ENCODE results near the gene FAT1. TPM values are rescaled to one million over a fixed set of nuclear protein-coding genes. Genes with fewer than 3 reads are reported as not detected.

Gene FAT1
- total RNA-seq, 1 experiment from 2014 or later, result 172 TPM

DNA sequence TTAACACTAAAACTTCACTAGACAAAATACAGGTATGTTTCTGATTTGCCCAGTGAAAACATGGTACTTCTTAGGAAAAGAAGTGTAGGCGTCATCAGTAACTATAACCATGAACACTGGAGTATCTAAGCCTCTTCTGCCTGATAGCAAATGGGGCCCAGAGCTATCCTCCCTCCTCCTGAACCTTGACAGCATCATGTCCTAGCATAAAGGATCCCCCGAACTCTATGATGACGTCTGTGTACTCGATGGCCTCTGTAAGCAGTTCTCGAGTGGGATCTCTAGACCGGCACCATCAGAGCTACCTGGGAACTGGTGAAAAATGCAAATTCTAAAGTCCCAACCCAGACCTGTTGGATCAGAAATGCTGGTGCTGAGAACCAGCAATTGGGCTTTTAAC lies 132.0 kb downstream of the FAT1 start:
- peaks cover 2% of the 10 kb centered on the region; the same call in 1 of the 2 replicates for H3K4me1 Mint-ChIP-seq
- CTCF ChIA-PET, result interaction anchor here (0.5 kb wide), 1 partner anchor 16 kb away, joined by 3 read pairs; no protein-coding TSS in a partner anchor
- no peaks in the 10 kb centered on the region for H3K27me3 Mint-ChIP-seq (ENCODE audit: low read depth)
- no peak for ATAC-seq
- no peak for DNase-seq (ENCODE audit: low spot score)
- H3K9me3 Mint-ChIP-seq, result no peaks in the 10 kb centered on the region
- no peak overlapping the region for H3K4me3 Mint-ChIP-seq
- TF ChIP-seq SMAD4 (CRISPR knock-in tag; IDR thresholded peaks at IDR 0.05) (no peak), ZNF121 (CRISPR knock-in tag; IDR thresholded peaks at IDR 0.05) (no peak), ZNF423 (CRISPR knock-in tag; IDR thresholded peaks at IDR 0.05) (no peak), ZNF138 (CRISPR knock-in tag; conservative IDR thresholded peaks at IDR 0.05) (no peak)
- peaks cover 55% of the 10 kb centered on the region for H3K36me3 Mint-ChIP-seq
- POLR2A ChIA-PET, result no interaction called here
- no peak overlapping the region for H3K27ac Mint-ChIP-seq

DNA sequence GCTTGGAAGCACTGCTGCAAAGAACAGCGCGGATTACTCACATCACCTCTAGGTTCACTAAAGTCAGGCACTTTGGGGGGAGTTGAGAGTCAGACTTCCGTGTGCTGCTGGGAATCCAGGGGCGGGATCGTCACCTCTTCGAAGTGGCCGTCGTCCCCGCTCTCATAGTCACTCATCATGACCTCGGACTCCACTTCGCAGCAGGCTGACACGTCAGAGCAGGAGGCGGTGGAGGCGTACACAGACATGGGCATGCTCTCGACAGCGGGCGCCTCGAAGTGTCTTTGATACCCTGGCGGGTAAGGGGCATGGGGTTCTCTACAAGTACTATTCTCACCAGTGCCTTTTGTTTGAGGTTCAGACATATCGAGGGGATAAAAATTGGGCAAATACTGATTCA lies 135.2 kb downstream of the FAT1 start:
- no peak for TF ChIP-seq GTF2I (CRISPR knock-in tag; conservative IDR thresholded peaks at IDR 0.05)
- TF ChIP-seq ESRRA (CRISPR knock-in tag; IDR thresholded peaks at IDR 0.05; ENCODE audit: borderline replicate concordance), result no peak
- TF ChIP-seq, protein P1, sequence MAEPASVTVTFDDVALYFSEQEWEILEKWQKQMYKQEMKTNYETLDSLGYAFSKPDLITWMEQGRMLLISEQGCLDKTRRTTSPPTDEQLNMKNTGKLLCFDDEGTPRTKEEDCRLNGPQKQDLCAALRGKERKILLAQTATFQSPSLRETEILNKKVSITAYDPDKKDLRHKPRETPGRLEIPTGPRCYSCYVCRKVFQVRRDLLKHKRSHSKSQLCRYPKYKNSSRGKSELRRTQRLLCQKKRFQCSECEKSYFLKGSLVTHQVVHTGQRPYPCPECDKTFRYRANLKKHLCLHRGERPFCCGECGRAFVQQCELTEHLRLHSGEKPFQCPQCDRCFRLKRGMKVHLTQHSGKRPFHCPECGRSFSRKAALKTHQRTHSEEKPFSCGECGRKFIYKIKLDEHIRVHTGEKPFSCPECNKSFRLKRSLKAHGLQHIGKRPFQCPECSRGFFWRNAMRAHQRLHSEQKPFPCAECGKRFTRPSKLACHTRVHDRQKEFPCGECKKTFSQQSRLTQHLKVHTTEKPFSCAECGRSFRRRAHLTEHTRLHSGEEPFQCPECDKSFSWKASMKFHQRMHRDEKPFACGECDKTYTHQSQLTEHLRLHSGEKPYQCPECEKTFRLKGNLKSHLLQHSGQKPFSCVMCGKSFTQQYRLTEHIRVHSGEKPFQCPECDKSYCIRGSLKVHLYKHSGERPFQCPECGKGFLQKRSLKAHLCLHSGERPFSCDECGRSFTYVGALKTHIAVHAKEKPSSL (CRISPR knock-in tag; conservative IDR thresholded peaks at IDR 0.05), result no peak
- no peak for TF ChIP-seq SOX15 (CRISPR knock-in tag; IDR thresholded peaks at IDR 0.05)
- no peak for TF ChIP-seq ZNF317 (CRISPR knock-in tag; IDR thresholded peaks at IDR 0.05; ENCODE audit: borderline replicate concordance, low read depth)
- TF ChIP-seq, protein P2, sequence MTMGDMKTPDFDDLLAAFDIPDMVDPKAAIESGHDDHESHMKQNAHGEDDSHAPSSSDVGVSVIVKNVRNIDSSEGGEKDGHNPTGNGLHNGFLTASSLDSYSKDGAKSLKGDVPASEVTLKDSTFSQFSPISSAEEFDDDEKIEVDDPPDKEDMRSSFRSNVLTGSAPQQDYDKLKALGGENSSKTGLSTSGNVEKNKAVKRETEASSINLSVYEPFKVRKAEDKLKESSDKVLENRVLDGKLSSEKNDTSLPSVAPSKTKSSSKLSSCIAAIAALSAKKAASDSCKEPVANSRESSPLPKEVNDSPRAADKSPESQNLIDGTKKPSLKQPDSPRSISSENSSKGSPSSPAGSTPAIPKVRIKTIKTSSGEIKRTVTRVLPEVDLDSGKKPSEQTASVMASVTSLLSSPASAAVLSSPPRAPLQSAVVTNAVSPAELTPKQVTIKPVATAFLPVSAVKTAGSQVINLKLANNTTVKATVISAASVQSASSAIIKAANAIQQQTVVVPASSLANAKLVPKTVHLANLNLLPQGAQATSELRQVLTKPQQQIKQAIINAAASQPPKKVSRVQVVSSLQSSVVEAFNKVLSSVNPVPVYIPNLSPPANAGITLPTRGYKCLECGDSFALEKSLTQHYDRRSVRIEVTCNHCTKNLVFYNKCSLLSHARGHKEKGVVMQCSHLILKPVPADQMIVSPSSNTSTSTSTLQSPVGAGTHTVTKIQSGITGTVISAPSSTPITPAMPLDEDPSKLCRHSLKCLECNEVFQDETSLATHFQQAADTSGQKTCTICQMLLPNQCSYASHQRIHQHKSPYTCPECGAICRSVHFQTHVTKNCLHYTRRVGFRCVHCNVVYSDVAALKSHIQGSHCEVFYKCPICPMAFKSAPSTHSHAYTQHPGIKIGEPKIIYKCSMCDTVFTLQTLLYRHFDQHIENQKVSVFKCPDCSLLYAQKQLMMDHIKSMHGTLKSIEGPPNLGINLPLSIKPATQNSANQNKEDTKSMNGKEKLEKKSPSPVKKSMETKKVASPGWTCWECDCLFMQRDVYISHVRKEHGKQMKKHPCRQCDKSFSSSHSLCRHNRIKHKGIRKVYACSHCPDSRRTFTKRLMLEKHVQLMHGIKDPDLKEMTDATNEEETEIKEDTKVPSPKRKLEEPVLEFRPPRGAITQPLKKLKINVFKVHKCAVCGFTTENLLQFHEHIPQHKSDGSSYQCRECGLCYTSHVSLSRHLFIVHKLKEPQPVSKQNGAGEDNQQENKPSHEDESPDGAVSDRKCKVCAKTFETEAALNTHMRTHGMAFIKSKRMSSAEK (CRISPR knock-in tag; IDR thresholded peaks at IDR 0.05; ENCODE audit: borderline replicate concordance), result no peak
- no peak for TF ChIP-seq GRHL2 (CRISPR knock-in tag; IDR thresholded peaks at IDR 0.05; ENCODE audit: insufficient replicate concordance, severe bottlenecking)
- TF ChIP-seq, protein P3, sequence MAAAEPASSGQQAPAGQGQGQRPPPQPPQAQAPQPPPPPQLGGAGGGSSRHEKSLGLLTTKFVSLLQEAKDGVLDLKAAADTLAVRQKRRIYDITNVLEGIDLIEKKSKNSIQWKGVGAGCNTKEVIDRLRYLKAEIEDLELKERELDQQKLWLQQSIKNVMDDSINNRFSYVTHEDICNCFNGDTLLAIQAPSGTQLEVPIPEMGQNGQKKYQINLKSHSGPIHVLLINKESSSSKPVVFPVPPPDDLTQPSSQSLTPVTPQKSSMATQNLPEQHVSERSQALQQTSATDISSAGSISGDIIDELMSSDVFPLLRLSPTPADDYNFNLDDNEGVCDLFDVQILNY (CRISPR knock-in tag; IDR thresholded peaks at IDR 0.05), result no peak
- TF ChIP-seq NFYB (CRISPR knock-in tag; conservative IDR thresholded peaks at IDR 0.05; ENCODE audit: low read depth), result no peak
- TF ChIP-seq, protein P4, sequence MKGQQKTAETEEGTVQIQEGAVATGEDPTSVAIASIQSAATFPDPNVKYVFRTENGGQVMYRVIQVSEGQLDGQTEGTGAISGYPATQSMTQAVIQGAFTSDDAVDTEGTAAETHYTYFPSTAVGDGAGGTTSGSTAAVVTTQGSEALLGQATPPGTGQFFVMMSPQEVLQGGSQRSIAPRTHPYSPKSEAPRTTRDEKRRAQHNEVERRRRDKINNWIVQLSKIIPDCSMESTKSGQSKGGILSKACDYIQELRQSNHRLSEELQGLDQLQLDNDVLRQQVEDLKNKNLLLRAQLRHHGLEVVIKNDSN (CRISPR knock-in tag; IDR thresholded peaks at IDR 0.05), result no peak
- TF ChIP-seq EMX1 (CRISPR knock-in tag; IDR thresholded peaks at IDR 0.05), result no peak
- no peak for TF ChIP-seq GABPB1 (CRISPR knock-in tag; IDR thresholded peaks at IDR 0.05)
- TF ChIP-seq, protein P5, sequence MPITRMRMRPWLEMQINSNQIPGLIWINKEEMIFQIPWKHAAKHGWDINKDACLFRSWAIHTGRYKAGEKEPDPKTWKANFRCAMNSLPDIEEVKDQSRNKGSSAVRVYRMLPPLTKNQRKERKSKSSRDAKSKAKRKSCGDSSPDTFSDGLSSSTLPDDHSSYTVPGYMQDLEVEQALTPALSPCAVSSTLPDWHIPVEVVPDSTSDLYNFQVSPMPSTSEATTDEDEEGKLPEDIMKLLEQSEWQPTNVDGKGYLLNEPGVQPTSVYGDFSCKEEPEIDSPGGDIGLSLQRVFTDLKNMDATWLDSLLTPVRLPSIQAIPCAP (CRISPR knock-in tag; IDR thresholded peaks at IDR 0.05), result no peak
- TF ChIP-seq ZBTB21 (CRISPR knock-in tag; IDR thresholded peaks at IDR 0.05; ENCODE audit: borderline replicate concordance), result no peak
- TF ChIP-seq, protein P6, sequence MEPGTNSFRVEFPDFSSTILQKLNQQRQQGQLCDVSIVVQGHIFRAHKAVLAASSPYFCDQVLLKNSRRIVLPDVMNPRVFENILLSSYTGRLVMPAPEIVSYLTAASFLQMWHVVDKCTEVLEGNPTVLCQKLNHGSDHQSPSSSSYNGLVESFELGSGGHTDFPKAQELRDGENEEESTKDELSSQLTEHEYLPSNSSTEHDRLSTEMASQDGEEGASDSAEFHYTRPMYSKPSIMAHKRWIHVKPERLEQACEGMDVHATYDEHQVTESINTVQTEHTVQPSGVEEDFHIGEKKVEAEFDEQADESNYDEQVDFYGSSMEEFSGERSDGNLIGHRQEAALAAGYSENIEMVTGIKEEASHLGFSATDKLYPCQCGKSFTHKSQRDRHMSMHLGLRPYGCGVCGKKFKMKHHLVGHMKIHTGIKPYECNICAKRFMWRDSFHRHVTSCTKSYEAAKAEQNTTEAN (CRISPR knock-in tag; IDR thresholded peaks at IDR 0.05), result no peak
- no peak for TF ChIP-seq RORB (CRISPR knock-in tag; IDR thresholded peaks at IDR 0.05)
- TF ChIP-seq, protein P7, sequence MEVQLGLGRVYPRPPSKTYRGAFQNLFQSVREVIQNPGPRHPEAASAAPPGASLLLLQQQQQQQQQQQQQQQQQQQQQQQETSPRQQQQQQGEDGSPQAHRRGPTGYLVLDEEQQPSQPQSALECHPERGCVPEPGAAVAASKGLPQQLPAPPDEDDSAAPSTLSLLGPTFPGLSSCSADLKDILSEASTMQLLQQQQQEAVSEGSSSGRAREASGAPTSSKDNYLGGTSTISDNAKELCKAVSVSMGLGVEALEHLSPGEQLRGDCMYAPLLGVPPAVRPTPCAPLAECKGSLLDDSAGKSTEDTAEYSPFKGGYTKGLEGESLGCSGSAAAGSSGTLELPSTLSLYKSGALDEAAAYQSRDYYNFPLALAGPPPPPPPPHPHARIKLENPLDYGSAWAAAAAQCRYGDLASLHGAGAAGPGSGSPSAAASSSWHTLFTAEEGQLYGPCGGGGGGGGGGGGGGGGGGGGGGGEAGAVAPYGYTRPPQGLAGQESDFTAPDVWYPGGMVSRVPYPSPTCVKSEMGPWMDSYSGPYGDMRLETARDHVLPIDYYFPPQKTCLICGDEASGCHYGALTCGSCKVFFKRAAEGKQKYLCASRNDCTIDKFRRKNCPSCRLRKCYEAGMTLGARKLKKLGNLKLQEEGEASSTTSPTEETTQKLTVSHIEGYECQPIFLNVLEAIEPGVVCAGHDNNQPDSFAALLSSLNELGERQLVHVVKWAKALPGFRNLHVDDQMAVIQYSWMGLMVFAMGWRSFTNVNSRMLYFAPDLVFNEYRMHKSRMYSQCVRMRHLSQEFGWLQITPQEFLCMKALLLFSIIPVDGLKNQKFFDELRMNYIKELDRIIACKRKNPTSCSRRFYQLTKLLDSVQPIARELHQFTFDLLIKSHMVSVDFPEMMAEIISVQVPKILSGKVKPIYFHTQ (CRISPR knock-in tag; IDR thresholded peaks at IDR 0.05), result no peak
- TF ChIP-seq RELA (CRISPR knock-in tag; IDR thresholded peaks at IDR 0.05; ENCODE audit: borderline replicate concordance), result no peak
- CTCF ChIA-PET, result interaction anchor here (1.2 kb wide), 1 partner anchor 44 kb away, joined by 4 read pairs; no protein-coding TSS in a partner anchor

More for the DNA sequence above, 135.2 kb downstream of the FAT1 start:
- no peak for DNase-seq (ENCODE audit: low spot score)
- H3K36me3 Mint-ChIP-seq, result peaks cover 57% of the 10 kb centered on the region
- peaks cover 2% of the 10 kb centered on the region; the same call in 1 of the 2 replicates for H3K4me1 Mint-ChIP-seq
- POLR2A ChIA-PET, result interaction anchor here (1.4 kb wide), 1 partner anchor 132 kb away, joined by 3 read pairs; no protein-coding TSS in a partner anchor
- no peak for ATAC-seq
- H3K27ac Mint-ChIP-seq, result no peak overlapping the region
- no peaks in the 10 kb centered on the region for H3K9me3 Mint-ChIP-seq
- no peak overlapping the region for H3K4me3 Mint-ChIP-seq
- H3K27me3 Mint-ChIP-seq (ENCODE audit: low read depth), result no peaks in the 10 kb centered on the region

All from WTC11 (cell line).